IMR-90 (cell line): ENCODE measurements around the gene MAP2K6.
A peak's percentile ranks its signal among the peaks of the same experiment; 100 is the strongest.

Experiments used
- BHLHE40 ChIP-seq: fragments of 150-350 bp; IDR thresholded peaks from 2 replicates; pipeline ENCODE4 v1.6.1; 2016; ENCODE audit warnings: mild to moderate bottlenecking, low read depth, low read length
- CEBPB ChIP-seq: IDR thresholded peaks from 2 replicates; pipeline ENCODE4 v1.6.1; 2012; ENCODE audit warnings: low read depth, low read length, improper control_type of control experiment
- MAFK ChIP-seq: IDR thresholded peaks from 2 replicates; pipeline ENCODE4 v1.6.1; 2012; ENCODE audit warnings: low read depth, low read length, improper control_type of control experiment
- MAZ ChIP-seq: IDR thresholded peaks from 2 replicates; pipeline ENCODE4 v1.6.1; 2012; ENCODE audit warnings: low read depth, mild to moderate bottlenecking, low read length, improper control_type of control experiment, moderate library complexity, borderline replicate concordance
- MXI1 ChIP-seq: IDR thresholded peaks from 2 replicates; pipeline ENCODE4 v1.6.1; 2012; ENCODE audit warnings: low read depth, mild to moderate bottlenecking, low read length, moderate library complexity, borderline replicate concordance
- POLR2A ChIP-seq: IDR thresholded peaks from 2 replicates; pipeline ENCODE4 v1.6.1; 2012; ENCODE audit warnings: mild to moderate bottlenecking, low read depth, low read length
- RCOR1 ChIP-seq: IDR thresholded peaks from 2 replicates; pipeline ENCODE4 v1.6.1; 2012; ENCODE audit warnings: mild to moderate bottlenecking, low read length, improper control_type of control experiment; ENCODE audit not compliant: insufficient replicate concordance
- RFX5 ChIP-seq: IDR thresholded peaks from 2 replicates; pipeline ENCODE4 v1.8.0; 2012; ENCODE audit warnings: low read depth, mild to moderate bottlenecking, low read length, moderate library complexity
- SMC3 ChIP-seq: fragments of 150-350 bp; IDR thresholded peaks from 2 replicates; pipeline ENCODE4 v1.6.1; 2016; ENCODE audit warnings: low read depth, mild to moderate bottlenecking, antibody characterized with exemption, low read length, moderate library complexity
- TF ChIP-seq, protein P1 (sequence below): conservative IDR thresholded peaks from 2 replicates; pipeline ENCODE4 v1.5.1; 2012; ENCODE audit warnings: mild to moderate bottlenecking, low read depth, low read length, improper control_type of control experiment
- TF ChIP-seq, protein P2 (sequence below): fragments of 150-350 bp; IDR thresholded peaks from 2 replicates; pipeline ENCODE4 v1.6.1; 2017; ENCODE audit warnings: mild to moderate bottlenecking, antibody characterized with exemption, low read length, low read depth

DNA sequence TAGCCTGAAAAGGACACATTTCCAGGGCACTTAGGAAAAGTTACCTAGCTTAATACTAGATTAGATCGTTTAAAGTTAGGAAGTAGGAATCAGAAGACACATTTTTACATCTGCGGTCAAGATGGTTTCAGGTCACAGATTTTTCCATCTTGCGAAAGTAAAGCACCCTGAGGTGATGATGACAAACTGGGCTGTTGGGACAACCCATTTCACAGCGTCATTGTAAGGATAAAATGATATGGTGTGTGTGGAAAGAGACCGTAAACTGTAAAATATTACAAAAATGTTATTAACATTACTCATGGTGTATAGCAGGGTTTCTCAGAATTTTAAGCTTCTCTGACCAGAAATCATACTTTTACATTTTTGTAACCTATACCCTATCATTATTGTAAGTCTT lies 10.1 kb upstream of the MAP2K6 start:
- TF ChIP-seq, protein P1, sequence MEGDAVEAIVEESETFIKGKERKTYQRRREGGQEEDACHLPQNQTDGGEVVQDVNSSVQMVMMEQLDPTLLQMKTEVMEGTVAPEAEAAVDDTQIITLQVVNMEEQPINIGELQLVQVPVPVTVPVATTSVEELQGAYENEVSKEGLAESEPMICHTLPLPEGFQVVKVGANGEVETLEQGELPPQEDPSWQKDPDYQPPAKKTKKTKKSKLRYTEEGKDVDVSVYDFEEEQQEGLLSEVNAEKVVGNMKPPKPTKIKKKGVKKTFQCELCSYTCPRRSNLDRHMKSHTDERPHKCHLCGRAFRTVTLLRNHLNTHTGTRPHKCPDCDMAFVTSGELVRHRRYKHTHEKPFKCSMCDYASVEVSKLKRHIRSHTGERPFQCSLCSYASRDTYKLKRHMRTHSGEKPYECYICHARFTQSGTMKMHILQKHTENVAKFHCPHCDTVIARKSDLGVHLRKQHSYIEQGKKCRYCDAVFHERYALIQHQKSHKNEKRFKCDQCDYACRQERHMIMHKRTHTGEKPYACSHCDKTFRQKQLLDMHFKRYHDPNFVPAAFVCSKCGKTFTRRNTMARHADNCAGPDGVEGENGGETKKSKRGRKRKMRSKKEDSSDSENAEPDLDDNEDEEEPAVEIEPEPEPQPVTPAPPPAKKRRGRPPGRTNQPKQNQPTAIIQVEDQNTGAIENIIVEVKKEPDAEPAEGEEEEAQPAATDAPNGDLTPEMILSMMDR: no peak
- no peak for TF ChIP-seq RCOR1
- TF ChIP-seq POLR2A: no peak
- TF ChIP-seq MAZ: no peak
- TF ChIP-seq, protein P2, sequence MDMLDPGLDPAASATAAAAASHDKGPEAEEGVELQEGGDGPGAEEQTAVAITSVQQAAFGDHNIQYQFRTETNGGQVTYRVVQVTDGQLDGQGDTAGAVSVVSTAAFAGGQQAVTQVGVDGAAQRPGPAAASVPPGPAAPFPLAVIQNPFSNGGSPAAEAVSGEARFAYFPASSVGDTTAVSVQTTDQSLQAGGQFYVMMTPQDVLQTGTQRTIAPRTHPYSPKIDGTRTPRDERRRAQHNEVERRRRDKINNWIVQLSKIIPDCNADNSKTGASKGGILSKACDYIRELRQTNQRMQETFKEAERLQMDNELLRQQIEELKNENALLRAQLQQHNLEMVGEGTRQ: no peak
- peak; percentile 31; the same call in 1 of the 2 replicates for TF ChIP-seq CEBPB
- no peak for TF ChIP-seq SMC3
- no peak for TF ChIP-seq MXI1
- no peak for TF ChIP-seq MAFK
- no peak for TF ChIP-seq BHLHE40
- no peak for TF ChIP-seq RFX5
